Type B pancreatic cell (in vitro differentiated cells): ENCODE results near the gene ZFP3. TPM values are rescaled to one million over a fixed set of nuclear protein-coding genes. Genes with fewer than 3 reads are reported as not detected.
"Not testable (repeated sequence)": the region's sequence is repeated elsewhere in the genome, so short reads cannot be mapped to it uniquely, and the experiment has no call there.

Experiments
- DNase-seq: peaks from one replicate; pipeline ENCODE4 v3.0.0; 2021; ENCODE audit warnings: mixed read lengths; ENCODE audit not compliant: unreplicated experiment; ENCODE audit errors: extremely low spot score
- H3K27ac Mint-ChIP-seq: 2 replicates; pipeline ENCODE4 v1.8.0; 2021; ENCODE audit warnings: mild to moderate bottlenecking, mixed read lengths
- H3K27me3 Mint-ChIP-seq: 2 replicates; pipeline ENCODE4 v1.8.0; 2021; ENCODE audit warnings: mixed read lengths
- H3K36me3 Mint-ChIP-seq: 2 replicates; pipeline ENCODE4 v1.8.0; 2021; ENCODE audit warnings: mixed read lengths
- H3K4me1 Mint-ChIP-seq: one replicate; pipeline ENCODE4 v1.8.0; 2021; ENCODE audit warnings: mixed read lengths; ENCODE audit not compliant: unreplicated experiment
- H3K4me3 Mint-ChIP-seq: 2 replicates; pipeline ENCODE4 v1.8.0; 2021; ENCODE audit warnings: mild to moderate bottlenecking, mixed read lengths
- H3K9me3 Mint-ChIP-seq: 2 replicates; pipeline ENCODE4 v1.8.0; 2021; ENCODE audit warnings: mixed read lengths
- total RNA-seq: library from RNA; stranded (reverse); gene quantifications from 2 replicates; pipeline ENCODE4 v1.2.1, GENCODE V29; 2021; ENCODE audit warnings: low replicate concordance
- TF ChIP-seq, protein P1 (sequence below): fragments of 200-600 bp; sonication (generic); conservative IDR thresholded peaks from 2 replicates; pipeline ENCODE4 v1.5.0; 2021; ENCODE audit warnings: antibody characterized with exemption, mild to moderate bottlenecking

The ZFP3 gene
- total RNA-seq, 1 donor from 2014 or later = 0.53 TPM

DNA sequence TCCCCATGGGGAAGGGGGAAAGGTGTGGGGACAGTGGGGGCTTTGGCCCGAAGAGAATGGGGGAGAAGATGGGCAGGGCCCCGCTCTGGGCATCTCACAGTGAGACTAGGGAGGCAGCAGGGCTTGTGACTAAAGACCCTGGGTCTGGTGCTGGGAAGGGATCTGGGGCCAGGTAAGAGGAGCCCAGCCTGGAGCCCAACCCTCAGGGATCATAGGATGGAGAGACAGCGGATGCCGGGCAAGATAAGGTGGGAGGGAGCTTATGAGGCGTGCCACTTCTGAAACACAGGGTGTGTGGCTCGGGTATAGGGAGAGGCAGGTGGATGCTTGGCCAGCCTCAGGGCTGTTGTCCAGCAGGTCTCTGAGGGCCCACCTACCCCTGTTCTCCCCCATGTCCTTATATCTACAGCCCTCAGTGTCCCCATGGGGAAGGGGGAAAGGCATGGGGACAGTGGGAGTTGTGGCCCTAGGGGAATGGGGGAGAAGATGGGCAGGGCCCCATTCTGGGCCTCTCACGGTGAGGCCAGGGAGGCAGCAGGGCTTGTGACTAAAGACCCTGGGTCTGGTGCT, 53.0 kb downstream of the ZFP3 start:
- TF ChIP-seq, protein P1, sequence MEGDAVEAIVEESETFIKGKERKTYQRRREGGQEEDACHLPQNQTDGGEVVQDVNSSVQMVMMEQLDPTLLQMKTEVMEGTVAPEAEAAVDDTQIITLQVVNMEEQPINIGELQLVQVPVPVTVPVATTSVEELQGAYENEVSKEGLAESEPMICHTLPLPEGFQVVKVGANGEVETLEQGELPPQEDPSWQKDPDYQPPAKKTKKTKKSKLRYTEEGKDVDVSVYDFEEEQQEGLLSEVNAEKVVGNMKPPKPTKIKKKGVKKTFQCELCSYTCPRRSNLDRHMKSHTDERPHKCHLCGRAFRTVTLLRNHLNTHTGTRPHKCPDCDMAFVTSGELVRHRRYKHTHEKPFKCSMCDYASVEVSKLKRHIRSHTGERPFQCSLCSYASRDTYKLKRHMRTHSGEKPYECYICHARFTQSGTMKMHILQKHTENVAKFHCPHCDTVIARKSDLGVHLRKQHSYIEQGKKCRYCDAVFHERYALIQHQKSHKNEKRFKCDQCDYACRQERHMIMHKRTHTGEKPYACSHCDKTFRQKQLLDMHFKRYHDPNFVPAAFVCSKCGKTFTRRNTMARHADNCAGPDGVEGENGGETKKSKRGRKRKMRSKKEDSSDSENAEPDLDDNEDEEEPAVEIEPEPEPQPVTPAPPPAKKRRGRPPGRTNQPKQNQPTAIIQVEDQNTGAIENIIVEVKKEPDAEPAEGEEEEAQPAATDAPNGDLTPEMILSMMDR = no peak
- no peak overlapping the region for H3K4me3 Mint-ChIP-seq
- no peaks in the 10 kb centered on the region for H3K4me1 Mint-ChIP-seq
- no peak overlapping the region for H3K27ac Mint-ChIP-seq
- H3K27me3 Mint-ChIP-seq = peaks cover 13% of the 10 kb centered on the region
- no peak for DNase-seq
- no peaks in the 10 kb centered on the region for H3K9me3 Mint-ChIP-seq
- no peaks in the 10 kb centered on the region for H3K36me3 Mint-ChIP-seq

DNA sequence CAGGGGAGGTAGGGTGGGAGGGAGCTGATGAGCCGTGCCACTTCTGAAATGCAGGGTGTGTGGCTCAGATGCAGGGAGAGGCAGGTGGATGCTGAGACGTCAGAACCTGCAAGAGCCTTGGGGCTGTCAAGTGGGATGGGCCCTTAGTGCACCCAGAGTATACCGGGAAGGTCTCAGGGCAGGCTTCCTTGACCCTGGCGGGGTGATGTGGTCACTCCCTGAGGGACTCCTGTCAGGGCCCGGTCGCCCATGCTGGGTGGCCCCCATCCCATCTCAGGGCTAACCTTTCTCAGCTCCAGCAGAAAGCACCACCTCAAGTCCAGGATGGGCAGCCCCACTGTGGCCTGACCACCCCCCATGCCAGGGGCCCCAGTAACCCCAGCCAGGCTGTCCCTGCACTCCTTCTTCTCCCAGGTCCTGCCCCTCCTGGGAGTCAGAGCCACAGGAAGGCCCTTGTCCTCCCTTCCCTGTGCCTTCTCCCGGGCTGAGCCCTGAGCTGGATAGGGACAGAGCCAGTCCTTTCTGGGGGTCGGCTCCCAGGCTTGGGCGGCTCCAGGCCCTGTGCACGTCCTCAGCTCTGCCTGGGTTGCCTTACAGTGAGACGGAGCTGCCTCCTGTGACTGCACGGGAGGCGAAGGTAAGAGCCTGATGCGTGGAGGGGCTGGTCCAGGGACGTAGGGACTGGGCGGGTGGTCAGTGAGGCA, 53.7 kb downstream of the ZFP3 start:
- not testable (repeated sequence) for H3K36me3 Mint-ChIP-seq, H3K4me3 Mint-ChIP-seq, H3K27ac Mint-ChIP-seq, H3K4me1 Mint-ChIP-seq, H3K27me3 Mint-ChIP-seq, H3K9me3 Mint-ChIP-seq, DNase-seq

DNA sequence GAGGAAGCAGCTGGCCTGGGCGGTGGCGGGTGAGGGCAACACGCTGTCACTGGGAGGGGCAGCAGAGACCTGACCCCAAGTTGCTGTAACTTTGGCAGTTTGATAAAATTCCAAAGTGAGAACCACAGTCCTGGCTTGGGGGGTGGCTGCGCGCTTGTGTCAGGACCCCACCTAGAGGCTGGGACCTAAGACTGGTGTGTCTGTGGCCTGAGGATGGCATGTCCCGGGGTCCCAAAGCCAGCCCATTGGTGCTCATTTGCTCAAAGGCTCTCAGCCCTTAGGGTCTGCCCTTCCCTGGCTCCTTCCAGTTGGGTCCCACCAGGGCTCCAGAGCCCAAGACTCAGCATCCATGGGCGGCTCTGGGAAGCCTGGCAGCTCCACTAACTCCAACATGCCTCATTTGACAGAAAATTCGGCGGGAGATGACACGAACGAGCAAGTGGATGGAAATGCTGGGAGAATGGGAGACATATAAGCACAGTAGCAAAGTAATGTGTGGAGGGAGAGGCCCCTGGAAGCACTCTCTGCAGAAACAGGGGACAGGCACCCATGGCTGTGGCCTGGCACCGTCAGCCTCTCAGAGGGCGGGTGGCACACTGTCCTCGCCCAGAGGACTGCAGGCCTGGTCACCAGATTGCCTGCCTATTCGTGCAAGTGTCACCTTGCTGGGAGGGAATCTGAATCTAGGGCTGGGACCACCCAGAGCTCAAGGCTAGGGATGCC, 54.4 kb downstream of the ZFP3 start:
- not testable (repeated sequence) for H3K36me3 Mint-ChIP-seq, H3K9me3 Mint-ChIP-seq, DNase-seq, H3K4me3 Mint-ChIP-seq, H3K4me1 Mint-ChIP-seq, H3K27ac Mint-ChIP-seq, H3K27me3 Mint-ChIP-seq

DNA sequence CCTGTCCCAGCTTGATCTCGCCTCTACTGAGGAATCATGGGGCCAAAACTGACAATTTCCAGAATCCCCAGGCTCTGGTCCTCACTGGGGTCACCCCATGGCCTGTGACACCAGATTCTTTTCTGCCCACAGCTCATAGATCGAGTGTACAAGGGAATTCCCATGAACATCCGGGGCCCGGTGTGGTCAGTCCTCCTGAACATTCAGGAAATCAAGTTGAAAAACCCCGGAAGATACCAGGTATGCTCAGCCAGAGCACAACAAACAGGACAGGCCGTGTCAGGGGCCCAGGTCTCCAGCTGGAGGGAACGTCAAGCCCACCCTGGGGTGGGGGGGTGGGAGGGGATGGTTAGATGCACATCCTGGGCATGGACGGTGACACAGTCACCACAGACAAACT, 55.0 kb downstream of the ZFP3 start:
- DNase-seq = no peak
- Mint-ChIP-seq H3K27ac (no peak overlapping the region), H3K4me1 (no peaks in the 10 kb centered on the region), H3K36me3 (no peaks in the 10 kb centered on the region), H3K4me3 (no peak overlapping the region), H3K9me3 (no peaks in the 10 kb centered on the region), H3K27me3 (peaks cover 3% of the 10 kb centered on the region)
- TF ChIP-seq, protein P1 = no peak

DNA sequence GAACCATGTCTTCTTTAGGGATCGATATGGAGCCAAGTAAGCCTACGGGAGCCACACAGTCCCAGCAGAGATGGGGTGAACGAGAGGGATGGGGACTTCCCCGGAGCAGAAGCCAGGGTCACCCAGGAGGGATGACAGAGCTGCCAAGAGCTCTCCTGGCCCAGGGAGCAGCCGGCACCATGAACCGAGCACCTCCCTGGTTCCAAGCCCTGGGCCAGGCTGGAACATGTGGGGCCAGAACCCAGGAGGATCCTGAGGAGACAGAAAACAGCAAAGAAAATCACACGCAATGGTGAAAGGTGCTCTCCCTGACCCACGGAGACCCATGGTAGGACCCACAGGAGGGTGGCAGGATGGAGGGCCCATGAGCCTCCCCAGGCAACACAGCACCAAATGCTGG, 55.7 kb downstream of the ZFP3 start:
- not testable (repeated sequence) for DNase-seq, H3K36me3 Mint-ChIP-seq, H3K4me1 Mint-ChIP-seq, H3K27ac Mint-ChIP-seq, H3K27me3 Mint-ChIP-seq, H3K4me3 Mint-ChIP-seq, H3K9me3 Mint-ChIP-seq

DNA sequence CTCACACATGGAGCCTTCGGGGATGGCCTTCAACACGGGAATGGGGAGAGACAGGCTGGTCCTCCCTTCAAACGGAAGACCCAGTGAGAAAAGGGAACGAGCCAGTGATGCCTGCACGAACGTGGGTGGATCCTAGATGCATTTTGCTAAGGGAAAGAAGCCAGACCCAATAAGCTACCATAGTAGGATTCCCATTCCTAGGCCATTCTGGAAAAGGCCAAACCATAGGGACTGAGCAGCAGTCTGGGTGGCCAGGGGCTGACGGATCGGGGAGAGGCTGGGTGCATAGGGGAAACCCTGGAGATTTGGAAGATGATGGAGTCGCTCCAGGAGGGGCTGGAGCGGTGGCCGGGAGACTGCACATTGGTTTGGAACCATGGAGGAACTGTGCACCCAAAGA, 56.3 kb downstream of the ZFP3 start:
- H3K27me3 Mint-ChIP-seq, H3K36me3 Mint-ChIP-seq, H3K4me3 Mint-ChIP-seq, H3K9me3 Mint-ChIP-seq, H3K4me1 Mint-ChIP-seq, H3K27ac Mint-ChIP-seq, DNase-seq: not testable (repeated sequence)

DNA sequence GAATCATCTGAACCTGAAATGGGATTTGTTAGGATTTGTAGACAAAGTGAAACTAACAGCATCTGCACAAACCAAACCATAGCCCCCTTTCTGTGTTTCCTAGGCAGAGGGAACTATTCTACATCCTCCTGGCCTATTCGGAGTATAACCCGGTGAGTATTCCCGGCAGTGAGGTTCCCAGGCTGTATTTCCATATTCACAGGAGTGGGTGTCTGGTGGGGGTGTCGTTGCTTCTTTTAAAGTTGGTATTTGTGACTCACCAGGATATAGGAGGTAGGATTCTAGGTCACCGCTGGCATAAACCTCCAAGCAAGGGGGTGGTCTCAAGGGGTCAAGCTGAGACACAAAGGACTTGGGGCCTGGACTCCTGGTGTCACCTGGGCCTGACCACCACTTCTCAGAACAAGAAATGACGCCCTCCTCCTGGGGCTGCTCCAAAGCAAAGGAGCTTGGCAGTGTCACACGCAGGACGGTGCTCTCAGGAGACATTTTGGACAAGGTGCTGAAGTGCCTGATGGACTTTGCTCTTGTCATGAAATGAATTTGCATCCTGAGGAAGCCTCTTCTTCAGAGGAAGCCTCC, 57.0 kb downstream of the ZFP3 start:
- H3K4me3 Mint-ChIP-seq, H3K27me3 Mint-ChIP-seq, H3K9me3 Mint-ChIP-seq, H3K36me3 Mint-ChIP-seq, H3K27ac Mint-ChIP-seq, DNase-seq, H3K4me1 Mint-ChIP-seq: not testable (repeated sequence)
